HG03460 (cell line): ENCODE results near the gene PAK6.

Source experiments
- ATAC-seq: cut with Tn5 transposase; IDR thresholded peaks from one replicate; pipeline ENCODE4 v1.9.1; 2021; ENCODE audit not compliant: unreplicated experiment

Gene PAK6

GRCh38 chr15:40275954-40276353 is 37.1 kb downstream of the PAK6 start:
- no peak for ATAC-seq

DNA sequence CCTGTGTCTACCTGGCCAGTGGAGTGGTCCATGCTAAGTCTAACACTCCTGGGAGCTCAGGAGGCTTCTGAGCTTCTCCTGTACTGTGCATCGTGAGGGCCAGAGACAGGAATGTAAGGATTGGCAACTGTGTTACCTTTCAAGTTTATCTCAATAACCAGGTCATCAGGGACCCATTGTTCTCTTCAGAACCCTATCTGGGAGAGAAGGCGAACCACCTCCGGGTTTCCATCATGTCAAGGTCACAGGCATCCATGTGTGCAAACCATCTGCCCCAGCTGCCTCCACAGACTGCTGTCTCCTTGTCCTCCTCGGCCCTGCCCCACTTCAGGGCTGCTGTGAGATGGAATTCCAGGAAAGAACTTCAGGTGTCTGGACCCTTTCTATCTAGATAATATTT is 38.1 kb downstream of the PAK6 start:
- ATAC-seq: no peak

DNA sequence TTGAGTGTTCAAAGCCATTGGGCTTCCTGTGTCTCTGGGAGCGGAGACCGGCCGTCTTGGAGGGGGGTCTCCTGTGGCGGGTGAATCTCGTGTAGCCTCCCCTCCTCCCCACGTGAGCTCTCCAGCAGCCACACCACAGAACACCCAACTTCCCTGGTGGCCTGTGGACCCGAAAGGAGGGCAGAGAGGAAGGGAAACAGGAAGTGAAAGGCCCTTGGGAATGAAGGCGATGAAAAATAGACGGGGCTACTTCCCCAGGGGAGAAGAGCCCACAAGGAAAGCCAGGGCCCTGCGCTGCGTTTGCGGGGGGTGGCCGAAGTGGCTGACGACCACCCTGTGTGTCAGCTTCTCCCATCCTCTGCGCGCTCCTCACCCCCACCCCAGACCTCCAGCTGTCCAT is 38.6 kb downstream of the PAK6 start:
- ATAC-seq: no peak

DNA sequence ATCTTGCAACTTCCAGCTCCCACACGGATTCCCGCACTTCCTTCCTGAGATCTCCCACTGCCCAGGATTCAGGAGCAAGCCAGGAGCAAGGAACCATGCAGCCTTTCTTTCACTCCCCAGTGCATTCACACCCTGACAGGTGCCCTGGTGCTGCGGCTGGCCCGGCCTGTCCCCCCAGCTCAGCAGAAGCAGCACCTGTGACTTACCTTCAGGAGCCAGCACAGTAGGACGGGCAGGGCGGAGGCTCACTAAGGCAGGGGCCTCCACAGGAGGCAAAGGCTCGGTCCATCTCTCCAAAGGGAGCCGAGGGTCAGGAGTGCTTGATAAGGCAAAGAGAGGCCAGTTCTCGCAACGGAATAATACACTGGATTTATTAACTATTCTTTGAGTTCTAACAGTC is 39.2 kb downstream of the PAK6 start:
- ATAC-seq: no peak

- no peak for ATAC-seq
Measured at GRCh38 chr15:40279437-40280141, 40.7 kb downstream of the PAK6 start.

DNA sequence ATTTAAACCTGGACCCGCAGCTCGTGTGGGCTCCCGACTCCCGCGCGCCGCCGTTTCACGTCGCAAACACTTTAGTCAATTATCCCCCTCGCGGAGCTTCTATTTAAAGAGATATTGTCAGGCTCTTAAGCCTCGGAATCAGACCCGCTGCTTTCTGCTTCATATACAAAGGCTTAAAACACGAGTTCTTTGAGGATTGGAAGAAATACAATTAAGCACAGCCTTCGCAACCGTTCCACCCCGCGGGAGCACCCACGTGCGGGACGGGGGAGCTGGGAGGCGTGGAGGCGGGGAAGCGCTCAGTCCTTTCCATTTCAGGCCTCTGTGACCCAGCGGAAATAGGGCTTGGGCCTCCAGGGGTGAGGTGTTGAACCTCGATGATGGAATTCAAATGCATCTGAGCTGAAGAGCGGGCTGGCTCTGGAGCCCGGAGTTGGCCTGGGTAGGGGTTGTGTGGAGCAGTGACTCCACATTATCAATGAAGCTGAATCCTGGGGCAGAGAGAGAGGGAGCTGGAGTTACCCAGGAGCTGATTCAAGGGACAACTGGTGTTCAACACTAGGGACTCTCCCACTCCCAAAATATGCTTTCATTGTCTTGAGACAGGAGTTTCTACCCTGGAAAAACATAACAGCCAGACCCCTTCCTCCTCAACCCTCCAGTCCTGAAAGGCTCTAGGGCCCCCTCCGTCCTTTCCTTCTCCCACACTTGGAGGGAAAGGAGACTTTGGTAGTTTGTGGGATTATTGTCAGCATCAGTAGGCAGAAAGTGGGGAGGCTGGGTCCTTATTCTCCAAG is 41.6 kb downstream of the PAK6 start:
- ATAC-seq: no peak

DNA sequence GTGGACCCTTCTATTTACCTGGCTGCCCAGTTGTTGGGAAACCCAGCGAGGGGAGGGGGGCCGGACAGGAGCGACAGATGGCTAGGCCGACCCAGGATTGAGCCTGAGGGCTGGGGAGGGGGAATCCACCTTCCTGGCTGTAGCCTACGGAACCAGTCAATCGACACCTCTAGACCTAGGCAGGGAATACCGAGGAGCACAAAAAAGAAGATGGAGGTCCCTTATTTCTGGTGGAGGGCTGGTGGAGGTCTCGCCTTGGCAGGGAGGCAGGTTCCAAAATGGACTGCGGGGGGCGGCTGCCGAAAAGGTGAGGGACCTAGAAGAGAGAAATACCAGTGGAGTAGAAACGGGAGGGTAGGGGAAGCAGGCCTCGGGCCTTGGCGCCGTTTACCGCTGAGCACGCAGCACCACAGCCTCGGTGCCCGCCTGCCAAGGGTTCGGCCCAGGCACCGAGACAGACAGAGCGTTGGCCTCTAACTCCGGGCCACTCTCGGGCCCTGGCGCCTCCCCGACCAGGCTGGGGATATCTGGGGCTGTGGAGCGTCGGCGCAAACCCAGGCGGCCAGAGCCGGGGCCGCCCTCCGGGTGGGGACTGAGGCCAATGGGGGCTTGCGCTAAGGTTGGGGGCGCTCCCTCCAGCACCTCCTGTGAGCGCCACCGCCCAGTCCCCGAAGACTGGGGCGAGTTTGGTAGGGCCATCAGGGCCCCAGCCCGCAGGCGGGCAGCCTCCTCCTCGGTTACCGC is 42.4 kb downstream of the PAK6 start:
- no peak for ATAC-seq

DNA sequence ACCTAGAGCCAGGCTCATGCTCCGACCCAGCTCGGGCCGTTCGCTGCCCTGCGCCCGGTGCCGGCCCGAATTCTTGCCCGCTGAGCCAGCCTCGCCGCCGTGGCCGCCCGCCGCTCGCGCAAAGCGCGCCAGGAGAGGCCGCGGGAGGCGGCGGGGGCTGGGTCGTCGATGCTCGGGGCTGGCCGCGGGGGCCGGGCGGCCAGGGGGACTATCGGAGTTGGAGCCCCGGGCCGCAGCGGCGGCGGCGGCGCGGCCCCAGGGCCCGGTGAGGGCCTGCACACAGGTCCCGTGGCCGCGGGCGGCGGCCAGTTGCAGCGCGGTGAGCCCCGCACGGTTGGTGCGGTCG is 42.9 kb downstream of the PAK6 start:
- no peak for ATAC-seq

GRCh38 chr15:40282147-40282868 is 43.4 kb downstream of the PAK6 start:
- no peak for ATAC-seq

- ATAC-seq: no peak
Measured at GRCh38 chr15:40282869-40283614, 44.2 kb downstream of the PAK6 start, which contains the start of gene ANKRD63. Gene ANKRD63 (minus strand): TSS chr15:40283064. CDS start chr15:40282586, 478 bp downstream.

DNA sequence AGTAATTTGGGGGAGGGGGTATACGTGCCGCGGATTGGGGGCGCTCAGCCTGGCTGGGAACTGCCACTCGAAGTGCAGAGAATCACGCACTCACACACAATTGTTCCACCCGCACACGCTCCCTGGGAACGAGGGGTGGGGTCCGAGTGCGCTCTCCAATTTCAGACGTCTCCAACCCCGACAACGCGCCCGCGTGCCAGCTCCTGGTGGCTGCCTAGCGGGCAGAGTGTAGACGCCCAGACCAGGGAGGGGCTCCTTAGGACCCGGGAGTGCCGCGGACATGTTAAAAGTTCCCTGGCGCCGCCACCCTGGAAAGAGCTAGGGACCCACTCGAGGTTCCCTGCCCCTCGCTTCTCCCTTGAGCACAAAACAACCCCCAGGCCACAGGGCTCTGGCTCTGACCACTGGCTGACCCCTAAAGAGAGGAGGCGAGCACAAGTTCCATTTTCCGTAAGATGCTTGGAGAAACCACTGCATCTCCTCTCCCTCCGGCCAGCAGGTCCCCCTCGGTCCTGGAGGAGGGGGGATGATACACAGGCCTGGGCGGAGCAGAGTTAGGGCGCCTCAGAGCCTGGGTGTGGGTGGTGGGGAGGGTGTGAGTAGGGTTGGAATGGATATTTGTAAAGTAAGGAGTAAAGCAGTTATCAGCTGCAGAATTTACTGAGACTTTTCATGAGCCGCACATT is 44.9 kb downstream of the PAK6 start:
- no peak for ATAC-seq

- ATAC-seq: no peak
Measured at GRCh38 chr15:40285151-40285550, 46.3 kb downstream of the PAK6 start.

DNA sequence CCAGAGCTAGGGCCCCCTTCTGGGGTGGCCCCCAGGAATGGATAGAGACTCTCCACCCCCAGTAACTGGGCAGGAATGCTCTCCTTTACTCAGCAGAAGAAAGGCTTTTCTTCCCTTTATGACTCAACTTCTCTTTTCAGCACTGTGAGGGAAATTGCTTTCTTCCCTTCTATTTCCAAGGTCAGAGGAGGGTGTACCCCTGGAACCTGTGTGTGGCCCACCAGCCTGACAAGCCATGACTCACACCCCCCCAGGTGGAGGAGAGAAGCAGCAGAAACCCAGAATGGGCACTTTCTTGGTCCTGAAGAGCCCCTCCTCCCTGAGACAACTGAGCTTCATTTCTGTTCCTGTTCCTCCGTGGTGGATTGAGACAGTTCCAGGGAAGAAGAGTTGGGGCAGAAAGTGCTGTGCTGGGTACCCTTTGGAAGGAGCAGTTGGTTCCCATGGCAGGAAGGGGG is 46.7 kb downstream of the PAK6 start:
- no peak for ATAC-seq

DNA sequence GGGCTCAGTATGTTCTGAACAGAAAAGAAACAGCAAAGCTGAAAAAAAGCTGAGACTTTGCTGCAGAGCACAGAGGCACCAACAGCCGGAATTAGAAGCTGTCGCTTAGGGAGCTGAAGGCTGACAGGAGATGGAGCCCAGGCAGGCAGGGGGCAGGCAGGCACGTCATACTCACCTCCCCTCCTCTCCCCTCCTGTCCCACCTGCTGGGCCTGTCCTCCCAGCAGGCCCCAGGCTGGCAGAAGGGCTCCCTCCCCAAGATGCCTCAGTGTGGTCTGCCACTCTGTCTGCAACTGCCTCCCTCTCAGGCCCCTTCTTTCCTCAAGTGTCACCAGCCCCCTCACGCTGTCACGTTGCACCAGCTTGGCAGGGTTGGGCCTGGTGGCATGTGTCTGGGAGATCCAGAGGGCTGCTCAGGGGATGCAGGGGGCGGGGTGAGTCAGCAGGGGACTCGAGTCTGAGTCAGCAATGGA is 47.2 kb downstream of the PAK6 start:
- ATAC-seq: no peak

- ATAC-seq: no peak
Measured at GRCh38 chr15:40286794-40287193, 47.9 kb downstream of the PAK6 start.

- ATAC-seq: no peak
Measured at GRCh38 chr15:40287505-40287904, 48.6 kb downstream of the PAK6 start.

DNA sequence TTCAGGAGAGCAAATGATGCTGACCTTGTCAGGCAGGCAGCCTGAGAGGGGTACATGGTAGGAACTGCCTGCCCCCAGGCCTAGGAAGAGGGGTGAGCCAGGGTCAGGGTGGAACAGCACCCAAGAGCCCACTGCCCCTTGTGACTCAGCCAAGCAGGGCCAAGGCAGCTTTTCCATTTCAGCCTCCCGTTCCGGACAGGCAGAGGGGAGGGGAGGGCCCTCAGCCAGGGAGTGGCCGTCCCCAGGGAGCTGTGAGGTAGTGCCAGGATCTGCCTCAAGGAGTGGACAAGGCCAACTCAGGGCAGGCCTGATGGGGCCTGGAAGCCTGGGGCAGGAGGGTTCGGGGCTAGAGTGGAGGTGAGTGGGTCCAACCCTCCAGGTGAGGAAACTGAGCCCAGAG is 49.1 kb downstream of the PAK6 start:
- no peak for ATAC-seq

- no peak for ATAC-seq
Measured at GRCh38 chr15:40289140-40289775, 50.4 kb downstream of the PAK6 start.

- no peak for ATAC-seq
Measured at GRCh38 chr15:40290545-40290917, 51.7 kb downstream of the PAK6 start.
